Measurements from ENCODE around the gene GATA6. TPM values are rescaled to one million over a fixed set of nuclear protein-coding genes. Genes with fewer than 3 reads are reported as not detected.

GATA6 gene
- total and polyA plus RNA-seq, 2 experiments from 2014 or later, result 0.08 TPM; not detected in 1

DNA sequence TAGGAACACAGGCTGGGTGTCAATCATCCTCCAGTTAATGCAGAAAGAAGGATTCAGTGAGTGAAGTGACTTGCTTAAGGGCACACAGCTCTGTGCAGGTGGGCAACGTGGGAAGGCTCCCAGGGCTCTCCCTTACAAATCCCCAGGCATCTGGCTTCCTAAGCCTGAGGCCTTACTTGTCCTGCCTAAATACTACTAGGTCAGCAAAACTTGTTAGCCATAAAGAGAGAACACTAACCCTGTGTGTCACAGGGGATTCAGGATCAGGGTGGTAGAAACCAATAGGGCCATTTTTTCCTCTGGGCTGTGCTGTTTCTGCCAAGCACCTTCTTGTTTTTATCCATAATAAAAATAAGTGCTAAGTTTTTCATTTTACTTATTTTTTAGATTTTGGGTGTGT is 55.0 kb downstream of the GATA6 start:
- Histone ChIP-seq H3K36me3 (ENCODE audit: insufficient read depth) (no peaks in the 10 kb centered on the region), H3K9me2 (ENCODE audit: insufficient read depth) (no peaks in the 10 kb centered on the region), H3F3A (replicated peaks; ENCODE audit: low read depth) (no peaks in the 10 kb centered on the region), H3K79me2 (replicated peaks; ENCODE audit: insufficient read depth) (no peaks in the 10 kb centered on the region), H3K27me3 (ENCODE audit: insufficient read depth) (peaks cover 21% of the 10 kb centered on the region), H4K20me1 (replicated peaks; ENCODE audit: insufficient read depth) (no peaks in the 10 kb centered on the region; the same call in 1 of the 2 replicates), H3K4me2 (no peak overlapping the region), H3K4me1 (ENCODE audit: insufficient read depth) (no peaks in the 10 kb centered on the region), H3K4me3 (no peak overlapping the region), H3K27ac (ENCODE audit: low read depth) (no peak overlapping the region), H2AFZ (no peak overlapping the region)
- TF ChIP-seq JUNB (IDR thresholded peaks at IDR 0.05; ENCODE audit: unreplicated experiment) (no peak), ZNF331 (CRISPR knock-in tag; IDR thresholded peaks at IDR 0.05; ENCODE audit: low read depth) (no peak), STAT1 (IDR thresholded peaks at IDR 0.05; ENCODE audit: unreplicated experiment) (no peak), EZH2phosphoT487 (IDR thresholded peaks at IDR 0.05; ENCODE audit: unreplicated experiment) (no peak)
- no peak for DNase-seq (ENCODE audit: low spot score)
- Mint-ChIP-seq H3K4me3 (no peak overlapping the region), H3K36me3 (ENCODE audit: low read depth) (no peaks in the 10 kb centered on the region), H3K27me3 (ENCODE audit: insufficient read depth, low read depth, poor library complexity) (peaks cover 15% of the 10 kb centered on the region), H3K27ac (no peak overlapping the region), H3K4me1 (peaks cover 3% of the 10 kb centered on the region; the same call in 2 of the 3 replicates), H3K9me3 (no peaks in the 10 kb centered on the region; the same call in 2 of the 3 replicates)
- ATAC-seq, result no peak

DNA sequence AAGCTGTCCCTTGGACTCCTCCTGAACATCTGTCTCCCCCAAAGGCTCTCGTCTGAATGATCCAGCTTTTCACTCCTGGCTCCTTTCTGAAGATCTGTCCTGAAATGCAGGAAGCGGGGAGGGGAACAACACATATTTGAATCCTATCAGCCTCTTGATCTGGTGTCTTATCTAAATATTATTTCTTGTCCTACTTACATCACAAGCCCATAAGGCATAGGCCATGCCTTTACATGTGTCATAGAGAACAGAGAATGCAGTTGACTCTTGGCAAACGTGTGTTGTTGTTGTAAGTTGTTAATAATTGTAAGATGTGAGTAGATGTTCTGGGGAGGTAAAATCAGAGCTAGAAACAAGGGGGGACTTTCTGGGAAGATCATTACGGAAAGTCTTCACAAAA is 57.4 kb downstream of the GATA6 start:
- H3K9me3 Mint-ChIP-seq, result no peaks in the 10 kb centered on the region
- H3K27ac ChIP-seq (ENCODE audit: low read depth), result no peak overlapping the region
- no peak overlapping the region for H2AFZ ChIP-seq
- no peaks in the 10 kb centered on the region for H3K9me2 ChIP-seq (ENCODE audit: insufficient read depth)
- no peaks in the 10 kb centered on the region for H3K36me3 ChIP-seq (ENCODE audit: insufficient read depth)
- no peaks in the 10 kb centered on the region for H3K36me3 Mint-ChIP-seq (ENCODE audit: low read depth)
- H3F3A ChIP-seq (replicated peaks; ENCODE audit: low read depth), result no peaks in the 10 kb centered on the region
- H4K20me1 ChIP-seq (replicated peaks; ENCODE audit: insufficient read depth), result no peaks in the 10 kb centered on the region
- H3K79me2 ChIP-seq (replicated peaks; ENCODE audit: insufficient read depth), result no peaks in the 10 kb centered on the region
- ATAC-seq, result no peak
- no peaks in the 10 kb centered on the region for H3K4me1 ChIP-seq (ENCODE audit: insufficient read depth)
- H3K27ac Mint-ChIP-seq, result no peak overlapping the region
- H3K4me3 Mint-ChIP-seq, result no peak overlapping the region
- peaks cover 3% of the 10 kb centered on the region for H3K27me3 Mint-ChIP-seq (ENCODE audit: insufficient read depth, low read depth, poor library complexity)
- DNase-seq (ENCODE audit: low spot score), result no peak
- H3K4me1 Mint-ChIP-seq, result no peaks in the 10 kb centered on the region
- no peaks in the 10 kb centered on the region for H3K27me3 ChIP-seq (ENCODE audit: insufficient read depth)
- no peak overlapping the region for H3K4me2 ChIP-seq
- H3K4me3 ChIP-seq, result no peak overlapping the region
- no peak for TF ChIP-seq ZNF331 (CRISPR knock-in tag; IDR thresholded peaks at IDR 0.05; ENCODE audit: low read depth)
- TF ChIP-seq EZH2 (IDR thresholded peaks at IDR 0.05; ENCODE audit: low read depth, unreplicated experiment), result no peak
- no peak for TF ChIP-seq EZH2phosphoT487 (IDR thresholded peaks at IDR 0.05; ENCODE audit: unreplicated experiment)
- TF ChIP-seq, protein P1, sequence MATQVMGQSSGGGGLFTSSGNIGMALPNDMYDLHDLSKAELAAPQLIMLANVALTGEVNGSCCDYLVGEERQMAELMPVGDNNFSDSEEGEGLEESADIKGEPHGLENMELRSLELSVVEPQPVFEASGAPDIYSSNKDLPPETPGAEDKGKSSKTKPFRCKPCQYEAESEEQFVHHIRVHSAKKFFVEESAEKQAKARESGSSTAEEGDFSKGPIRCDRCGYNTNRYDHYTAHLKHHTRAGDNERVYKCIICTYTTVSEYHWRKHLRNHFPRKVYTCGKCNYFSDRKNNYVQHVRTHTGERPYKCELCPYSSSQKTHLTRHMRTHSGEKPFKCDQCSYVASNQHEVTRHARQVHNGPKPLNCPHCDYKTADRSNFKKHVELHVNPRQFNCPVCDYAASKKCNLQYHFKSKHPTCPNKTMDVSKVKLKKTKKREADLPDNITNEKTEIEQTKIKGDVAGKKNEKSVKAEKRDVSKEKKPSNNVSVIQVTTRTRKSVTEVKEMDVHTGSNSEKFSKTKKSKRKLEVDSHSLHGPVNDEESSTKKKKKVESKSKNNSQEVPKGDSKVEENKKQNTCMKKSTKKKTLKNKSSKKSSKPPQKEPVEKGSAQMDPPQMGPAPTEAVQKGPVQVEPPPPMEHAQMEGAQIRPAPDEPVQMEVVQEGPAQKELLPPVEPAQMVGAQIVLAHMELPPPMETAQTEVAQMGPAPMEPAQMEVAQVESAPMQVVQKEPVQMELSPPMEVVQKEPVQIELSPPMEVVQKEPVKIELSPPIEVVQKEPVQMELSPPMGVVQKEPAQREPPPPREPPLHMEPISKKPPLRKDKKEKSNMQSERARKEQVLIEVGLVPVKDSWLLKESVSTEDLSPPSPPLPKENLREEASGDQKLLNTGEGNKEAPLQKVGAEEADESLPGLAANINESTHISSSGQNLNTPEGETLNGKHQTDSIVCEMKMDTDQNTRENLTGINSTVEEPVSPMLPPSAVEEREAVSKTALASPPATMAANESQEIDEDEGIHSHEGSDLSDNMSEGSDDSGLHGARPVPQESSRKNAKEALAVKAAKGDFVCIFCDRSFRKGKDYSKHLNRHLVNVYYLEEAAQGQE (IDR thresholded peaks at IDR 0.05; ENCODE audit: unreplicated experiment), result no peak
- TF ChIP-seq JUNB (IDR thresholded peaks at IDR 0.05; ENCODE audit: unreplicated experiment), result no peak
- TF ChIP-seq POLR2AphosphoS5 (IDR thresholded peaks at IDR 0.05; ENCODE audit: low read depth), result no peak
- no peak for TF ChIP-seq NANOG (IDR thresholded peaks at IDR 0.05; ENCODE audit: borderline replicate concordance)
- TF ChIP-seq ZNF114 (CRISPR knock-in tag; IDR thresholded peaks at IDR 0.05), result no peak
- TF ChIP-seq, protein P2, sequence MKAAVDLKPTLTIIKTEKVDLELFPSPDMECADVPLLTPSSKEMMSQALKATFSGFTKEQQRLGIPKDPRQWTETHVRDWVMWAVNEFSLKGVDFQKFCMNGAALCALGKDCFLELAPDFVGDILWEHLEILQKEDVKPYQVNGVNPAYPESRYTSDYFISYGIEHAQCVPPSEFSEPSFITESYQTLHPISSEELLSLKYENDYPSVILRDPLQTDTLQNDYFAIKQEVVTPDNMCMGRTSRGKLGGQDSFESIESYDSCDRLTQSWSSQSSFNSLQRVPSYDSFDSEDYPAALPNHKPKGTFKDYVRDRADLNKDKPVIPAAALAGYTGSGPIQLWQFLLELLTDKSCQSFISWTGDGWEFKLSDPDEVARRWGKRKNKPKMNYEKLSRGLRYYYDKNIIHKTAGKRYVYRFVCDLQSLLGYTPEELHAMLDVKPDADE (IDR thresholded peaks at IDR 0.05), result no peak
- TF ChIP-seq, protein P3, sequence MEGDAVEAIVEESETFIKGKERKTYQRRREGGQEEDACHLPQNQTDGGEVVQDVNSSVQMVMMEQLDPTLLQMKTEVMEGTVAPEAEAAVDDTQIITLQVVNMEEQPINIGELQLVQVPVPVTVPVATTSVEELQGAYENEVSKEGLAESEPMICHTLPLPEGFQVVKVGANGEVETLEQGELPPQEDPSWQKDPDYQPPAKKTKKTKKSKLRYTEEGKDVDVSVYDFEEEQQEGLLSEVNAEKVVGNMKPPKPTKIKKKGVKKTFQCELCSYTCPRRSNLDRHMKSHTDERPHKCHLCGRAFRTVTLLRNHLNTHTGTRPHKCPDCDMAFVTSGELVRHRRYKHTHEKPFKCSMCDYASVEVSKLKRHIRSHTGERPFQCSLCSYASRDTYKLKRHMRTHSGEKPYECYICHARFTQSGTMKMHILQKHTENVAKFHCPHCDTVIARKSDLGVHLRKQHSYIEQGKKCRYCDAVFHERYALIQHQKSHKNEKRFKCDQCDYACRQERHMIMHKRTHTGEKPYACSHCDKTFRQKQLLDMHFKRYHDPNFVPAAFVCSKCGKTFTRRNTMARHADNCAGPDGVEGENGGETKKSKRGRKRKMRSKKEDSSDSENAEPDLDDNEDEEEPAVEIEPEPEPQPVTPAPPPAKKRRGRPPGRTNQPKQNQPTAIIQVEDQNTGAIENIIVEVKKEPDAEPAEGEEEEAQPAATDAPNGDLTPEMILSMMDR (conservative IDR thresholded peaks at IDR 0.05; ENCODE audit: low read depth in 2 of 2), result no peak
- no peak for TF ChIP-seq STAT1 (IDR thresholded peaks at IDR 0.05; ENCODE audit: unreplicated experiment)
